ENCODE results near the gene NPIPA3.
"Not testable (repeated sequence)": the region's sequence is repeated elsewhere in the genome, so short reads cannot be mapped to it uniquely, and the experiment has no call there.

NPIPA3 gene

DNA sequence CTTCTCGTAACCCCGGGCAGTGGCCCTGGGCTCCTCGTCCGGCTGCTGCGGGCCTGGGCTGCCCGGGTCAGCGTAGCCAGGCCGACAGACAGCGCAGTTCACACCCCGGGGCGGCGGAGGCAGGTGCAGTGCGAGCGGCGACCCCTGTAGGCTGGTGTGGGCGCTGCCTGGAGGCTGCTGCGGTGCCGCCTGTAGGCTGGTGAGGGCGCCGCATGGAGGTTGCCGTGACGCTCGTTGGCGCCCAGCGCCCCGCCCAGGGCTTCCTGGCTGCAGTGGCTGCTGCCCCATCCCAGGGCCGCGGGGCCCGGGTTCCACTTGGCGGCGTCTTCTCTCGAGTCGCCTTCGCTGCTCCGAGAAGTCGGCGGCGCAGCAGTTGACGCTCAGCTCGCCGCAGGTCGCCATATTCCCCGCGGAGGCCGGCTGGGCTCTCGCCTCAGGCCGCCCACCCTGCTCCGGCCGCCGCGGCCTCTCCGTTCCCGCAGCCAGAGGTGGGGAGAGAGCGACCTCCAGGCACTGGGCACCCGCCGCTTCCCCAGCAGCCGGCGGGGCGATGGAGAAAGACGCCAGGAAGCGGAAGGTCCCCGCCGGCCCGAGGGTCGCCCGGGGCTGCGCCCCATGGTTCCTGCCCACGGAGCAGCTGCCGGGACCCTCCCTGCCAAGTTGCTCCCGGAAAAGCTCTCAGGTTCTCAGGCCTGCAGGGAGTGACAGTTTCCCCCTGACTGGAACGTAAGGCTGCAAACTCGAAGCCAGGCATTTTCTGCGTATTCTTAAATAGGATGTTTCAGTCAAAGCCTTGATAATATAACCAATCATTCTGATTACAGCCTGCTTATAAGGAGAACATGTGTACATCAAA is at the start of gene NPIPA3:
TSS of gene NPIPA3 (plus strand) at position 256 of the 856 bp plus-strand sequence. CDS start 5,533 bp downstream, outside the sequence.
- not testable (repeated sequence) for DNase-seq

DNA sequence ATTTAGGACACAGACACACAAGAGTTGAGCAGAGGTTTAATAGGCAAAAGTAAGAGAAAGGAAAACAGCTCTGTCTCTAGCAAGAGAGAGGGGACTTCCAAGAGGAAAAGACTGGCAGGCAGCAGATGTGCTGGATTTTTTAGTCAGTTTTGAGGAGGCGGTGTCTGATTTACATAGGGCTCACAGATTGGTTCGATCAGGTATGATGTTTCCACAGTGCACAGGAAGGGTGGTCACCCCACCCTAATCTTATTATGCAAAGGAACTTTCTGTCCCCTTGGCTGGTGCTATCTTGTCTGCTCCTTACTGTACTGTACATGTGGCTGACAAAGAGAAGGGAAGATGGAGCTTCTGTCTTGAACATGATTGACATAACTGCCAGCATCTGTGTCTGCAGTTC is 45.1 kb upstream of the NPIPA3 start:
- no peak for DNase-seq

DNA sequence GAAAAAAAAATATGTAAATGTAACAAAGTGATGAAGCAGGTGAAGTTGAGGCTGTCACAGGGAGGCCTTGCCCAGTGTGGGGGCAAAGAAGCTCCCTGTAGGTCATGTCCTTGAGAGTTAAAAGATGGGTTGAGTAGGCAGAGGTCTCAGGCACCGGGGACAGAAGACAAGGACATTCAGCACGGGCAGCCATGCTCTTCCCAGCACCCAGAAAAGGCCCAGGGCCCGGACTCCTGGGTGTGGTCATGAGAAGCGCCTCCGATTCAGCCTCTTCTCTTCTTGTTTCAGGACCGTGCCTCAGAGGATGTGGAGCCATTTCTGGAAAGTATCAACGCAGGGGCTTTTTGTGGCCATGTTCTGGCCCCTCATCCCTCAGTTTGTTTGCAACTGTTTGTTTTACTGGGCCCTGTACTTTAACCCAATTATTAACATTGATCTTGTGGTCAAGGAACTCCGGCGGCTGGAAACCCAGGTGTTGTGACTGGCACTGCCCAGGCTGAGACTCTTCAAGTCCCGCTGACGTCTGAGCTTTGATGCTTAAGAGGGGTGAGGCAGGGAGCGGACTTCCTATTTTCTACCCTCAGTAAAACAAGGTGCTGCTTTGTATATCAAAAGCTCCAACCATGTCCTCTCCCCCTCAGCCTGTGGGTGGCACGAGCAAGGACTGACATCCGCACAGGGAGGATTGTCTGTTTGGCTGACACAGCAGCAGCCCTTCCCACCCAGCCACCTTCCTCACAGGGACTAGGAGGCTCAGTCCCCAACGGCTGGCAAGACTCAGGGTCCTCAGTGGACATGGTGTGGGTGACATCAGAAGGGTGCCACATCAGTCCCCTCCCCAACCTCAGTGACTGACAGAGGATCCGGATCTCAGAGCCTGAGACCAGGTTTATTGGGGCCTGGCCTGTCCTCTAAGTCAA is 35.6 kb upstream of the NPIPA3 start:
- DNase-seq: no peak

DNA sequence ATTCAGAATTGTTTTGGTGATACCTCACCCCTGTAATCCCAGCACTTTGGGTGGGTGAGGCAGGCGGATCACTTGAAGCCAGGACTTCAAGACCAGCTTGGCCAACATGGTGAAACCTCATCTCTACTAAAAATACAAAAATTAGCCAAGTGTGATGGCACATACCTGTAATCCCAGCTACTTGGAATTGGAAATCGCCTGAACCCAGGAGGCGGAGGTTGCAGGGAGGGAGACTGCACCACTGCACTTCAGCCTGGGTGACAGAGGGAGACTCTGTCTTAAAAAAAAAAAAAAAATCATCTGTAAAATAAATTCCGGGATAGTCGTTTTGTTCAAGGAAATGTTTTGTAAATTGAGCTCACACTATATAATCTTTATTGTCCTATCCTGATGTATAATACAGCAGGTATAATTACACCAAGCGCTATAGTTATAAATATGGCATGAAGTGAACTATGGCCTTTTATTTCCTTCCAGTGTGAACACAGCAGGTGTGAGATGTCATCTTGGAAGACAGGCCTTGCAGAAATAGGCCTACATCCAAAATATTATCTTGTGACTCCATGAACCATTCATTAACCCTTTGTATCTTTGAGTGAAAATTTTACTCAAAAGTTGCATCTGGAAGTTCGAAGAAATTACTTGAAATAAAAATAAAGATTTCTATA is 34.5 kb upstream of the NPIPA3 start:
- no peak for DNase-seq

DNA sequence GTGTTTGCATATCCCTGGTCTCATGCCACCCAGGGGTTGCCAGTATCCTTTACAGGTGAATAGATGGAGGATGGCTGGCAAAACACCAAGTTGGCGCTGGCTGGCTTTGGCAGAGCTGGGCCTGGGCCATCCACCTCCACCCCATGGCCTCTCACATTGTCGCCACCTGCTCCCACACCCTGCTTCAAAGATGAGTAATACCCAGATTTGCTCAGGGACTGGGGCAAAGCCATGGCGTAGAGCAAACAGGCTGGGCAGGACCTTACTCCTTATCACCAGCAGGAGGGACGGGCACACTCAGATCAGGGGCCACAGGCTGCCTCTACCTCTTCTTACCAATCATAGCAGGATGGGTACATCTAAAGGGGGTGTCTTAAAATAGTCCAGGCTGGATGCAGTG is 33.4 kb upstream of the NPIPA3 start:
- peak; percentile 58 to 93 for DNase-seq

DNA sequence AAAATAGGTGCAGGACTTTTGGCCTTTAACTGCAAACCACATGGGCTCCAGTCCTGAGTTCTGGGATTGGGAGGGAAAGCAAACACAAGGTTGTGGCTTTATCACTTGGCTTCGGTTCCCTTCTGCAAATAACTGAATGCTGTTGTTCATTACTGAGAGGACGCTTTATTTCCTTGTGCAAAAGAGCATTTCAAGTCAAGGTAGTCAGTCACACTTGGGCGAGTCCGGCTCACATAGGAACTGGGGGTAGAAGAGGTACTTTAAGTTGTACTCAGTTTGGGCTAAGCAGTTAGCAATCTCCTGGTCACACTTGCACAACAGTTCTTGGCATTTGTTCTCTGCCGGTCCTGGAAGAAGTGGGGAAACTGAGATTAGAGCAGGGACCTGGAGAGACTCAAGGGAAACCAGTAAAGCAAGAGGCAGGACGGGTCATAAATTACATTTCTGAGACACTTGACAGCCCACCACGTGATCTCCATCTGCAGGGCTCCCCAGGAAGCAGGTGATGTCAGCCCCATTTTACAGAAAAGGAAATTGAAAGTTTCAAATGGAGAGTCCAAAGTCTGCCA is 30.7 kb upstream of the NPIPA3 start:
- DNase-seq: no peak

DNA sequence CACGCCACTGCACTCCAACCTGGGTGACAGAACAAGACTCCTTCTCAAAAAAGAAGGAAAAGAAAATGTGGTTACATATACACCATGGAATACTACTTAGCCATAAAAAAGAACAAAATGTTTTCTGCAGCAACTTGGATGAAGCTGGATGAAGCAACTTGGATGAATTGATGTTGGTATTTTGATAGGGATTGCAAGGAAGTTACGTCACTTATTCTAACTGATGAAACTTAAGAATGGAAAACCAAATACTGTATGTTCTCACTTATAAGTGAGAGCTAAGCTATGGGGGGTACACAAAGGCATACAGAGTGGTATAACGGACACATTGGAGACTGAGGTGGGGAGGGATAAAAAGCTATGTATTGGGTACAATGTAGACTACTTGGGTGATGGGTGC is 26.6 kb upstream of the NPIPA3 start:
- DNase-seq: no peak

DNA sequence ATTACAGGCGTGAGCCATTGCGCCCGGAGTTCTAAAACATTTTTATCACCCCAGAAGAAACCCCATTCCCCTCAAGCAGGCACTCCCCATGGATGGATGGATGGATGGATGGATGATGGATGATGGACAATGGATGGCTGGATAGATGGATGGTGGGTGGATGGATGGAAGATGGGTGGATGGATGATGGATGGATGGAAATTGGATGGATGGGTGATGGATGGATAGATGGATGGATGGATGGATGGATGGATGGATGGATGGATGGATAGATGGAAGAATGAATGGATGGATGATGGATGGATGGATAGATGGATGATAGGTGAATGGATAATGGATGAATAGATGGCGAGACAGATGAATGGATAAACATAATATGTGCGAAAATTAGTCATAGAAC is 25.6 kb upstream of the NPIPA3 start:
- DNase-seq: no peak

DNA sequence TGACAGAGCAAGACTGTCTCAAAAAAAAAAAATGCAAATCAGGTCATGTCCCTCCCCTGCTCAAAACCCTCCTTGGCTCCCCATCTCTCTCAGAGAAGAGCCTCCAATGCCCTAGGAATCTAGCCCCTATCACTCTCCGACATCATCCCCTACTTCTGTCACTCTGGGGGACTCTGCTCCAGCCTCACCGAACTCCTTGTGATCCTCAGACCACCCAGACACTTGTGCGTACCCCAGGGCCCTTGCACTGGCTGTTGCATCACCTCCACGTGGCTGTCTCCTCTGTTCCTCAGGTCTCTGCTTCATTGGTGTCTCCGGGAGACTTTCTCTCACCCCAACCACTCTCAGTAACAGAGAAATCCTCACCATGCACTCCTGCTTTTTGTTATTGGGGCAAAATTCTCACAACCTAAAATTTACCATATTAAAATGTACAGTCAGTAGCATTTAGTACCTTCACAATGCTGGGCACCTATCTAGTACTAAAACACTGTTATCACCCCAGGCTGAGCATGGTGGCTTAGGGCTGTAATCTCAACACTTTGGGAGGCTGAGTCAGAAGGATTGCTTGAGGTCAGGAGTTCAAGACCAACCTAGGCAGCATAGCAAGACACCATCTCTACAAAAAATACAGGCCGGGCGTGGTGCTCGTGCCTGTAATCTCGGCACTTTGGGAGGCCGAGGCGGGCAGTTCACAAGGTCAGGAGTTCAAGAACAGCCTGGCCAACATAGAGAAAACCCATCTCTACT is 24.3 kb upstream of the NPIPA3 start:
- no peak for DNase-seq

DNA sequence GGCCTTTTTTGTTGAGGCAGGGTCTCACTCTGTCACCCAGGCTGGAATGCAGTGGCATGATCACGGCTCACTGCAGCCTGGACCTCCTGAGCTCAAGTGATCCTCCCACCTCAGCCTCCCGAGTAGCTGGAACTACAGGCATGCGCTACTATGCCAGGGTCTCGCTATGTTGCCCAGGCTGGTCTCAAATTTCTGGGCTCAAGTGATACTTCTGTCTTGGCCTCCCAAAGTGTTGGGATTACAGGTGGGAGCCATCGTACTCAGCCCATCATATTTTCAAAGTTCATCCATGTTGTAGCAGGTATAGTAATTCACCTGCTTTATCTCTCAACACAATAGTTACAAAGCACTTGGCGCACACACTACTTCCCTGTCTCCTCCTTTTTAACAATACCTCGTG is 22.8 kb upstream of the NPIPA3 start:
- not testable (repeated sequence) for DNase-seq

DNA sequence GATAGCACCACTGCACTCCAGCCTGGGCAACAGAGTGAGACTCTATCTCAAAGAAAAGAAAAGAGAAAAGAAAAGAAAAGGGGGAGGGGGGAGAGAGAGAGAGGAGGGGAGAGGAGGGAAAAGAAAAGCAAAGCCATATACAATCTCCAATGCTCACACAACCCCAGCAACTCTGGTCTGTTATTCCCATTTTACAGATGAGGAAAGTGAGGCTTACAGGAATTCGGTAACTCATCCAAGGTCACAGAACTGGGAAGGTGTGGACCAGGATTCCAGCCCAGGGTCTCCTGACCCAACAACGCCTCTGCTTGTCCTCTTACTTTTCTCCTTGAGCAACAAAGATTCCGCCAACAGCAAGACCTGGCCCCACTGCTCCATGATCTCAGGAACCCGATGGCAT is 22.1 kb upstream of the NPIPA3 start:
- DNase-seq: no peak

DNA sequence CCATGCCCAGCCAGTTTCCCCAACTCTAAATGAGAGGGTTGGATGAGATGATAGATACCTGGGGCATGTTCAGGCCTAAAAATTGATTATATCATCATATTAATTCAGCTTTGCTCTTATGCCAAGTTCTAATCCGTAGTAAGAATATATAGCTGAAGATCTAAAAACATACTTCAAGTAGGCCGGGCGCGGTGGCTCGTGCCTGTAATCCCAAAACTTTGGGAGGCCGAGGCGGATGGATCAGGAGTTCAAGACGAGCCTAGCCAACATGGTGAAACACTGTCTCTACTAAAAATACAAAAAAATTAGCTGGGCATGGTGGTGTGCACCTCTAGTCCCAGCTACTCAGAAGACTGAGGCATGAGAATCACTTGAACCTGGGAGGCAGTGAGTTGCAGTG is 21.1 kb upstream of the NPIPA3 start:
- DNase-seq: no peak

DNA sequence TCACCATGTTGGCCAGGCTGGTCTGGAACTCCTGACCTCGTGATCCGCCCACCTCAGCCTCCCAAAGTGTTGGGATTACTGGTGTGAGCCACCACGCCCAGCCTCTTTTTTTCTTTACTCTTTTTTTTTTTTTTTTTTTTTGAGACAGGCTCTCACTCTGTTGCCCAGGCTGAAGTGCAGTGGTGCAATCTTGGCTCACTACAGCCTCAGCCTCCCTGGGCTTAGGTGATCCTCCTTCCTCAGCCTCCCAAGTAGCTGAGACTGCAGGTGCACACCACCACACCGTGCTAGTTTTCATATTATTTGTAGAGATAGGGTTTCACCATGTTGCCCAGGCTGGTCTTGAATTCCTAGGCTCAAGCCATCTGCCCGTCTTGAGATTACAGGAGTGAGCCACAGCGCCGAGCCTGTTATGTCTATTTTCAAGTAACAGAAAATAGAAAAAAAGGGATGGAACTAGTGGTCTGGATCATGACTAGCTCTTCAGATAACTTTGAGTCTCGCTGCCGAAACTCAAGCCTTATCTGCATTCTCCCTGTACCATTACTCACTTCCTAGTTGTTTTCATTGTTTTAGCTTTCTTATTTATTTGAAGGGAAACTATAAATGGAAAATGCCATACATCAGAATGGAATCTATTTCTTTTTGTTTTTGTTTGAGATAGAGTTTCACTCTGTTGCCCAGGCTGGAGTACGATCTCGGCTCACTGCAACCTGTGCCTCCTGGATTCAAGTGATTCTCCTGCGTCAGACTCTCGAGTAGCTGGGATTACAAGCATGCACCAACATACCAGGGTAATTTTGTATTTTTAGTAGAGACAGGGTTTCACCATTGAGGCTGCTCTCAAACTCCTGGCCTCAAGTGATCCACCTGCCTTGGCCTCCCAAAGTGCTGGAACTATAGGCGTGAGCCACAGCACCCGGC is 17.1 kb upstream of the NPIPA3 start:
- DNase-seq: not testable (repeated sequence)

DNA sequence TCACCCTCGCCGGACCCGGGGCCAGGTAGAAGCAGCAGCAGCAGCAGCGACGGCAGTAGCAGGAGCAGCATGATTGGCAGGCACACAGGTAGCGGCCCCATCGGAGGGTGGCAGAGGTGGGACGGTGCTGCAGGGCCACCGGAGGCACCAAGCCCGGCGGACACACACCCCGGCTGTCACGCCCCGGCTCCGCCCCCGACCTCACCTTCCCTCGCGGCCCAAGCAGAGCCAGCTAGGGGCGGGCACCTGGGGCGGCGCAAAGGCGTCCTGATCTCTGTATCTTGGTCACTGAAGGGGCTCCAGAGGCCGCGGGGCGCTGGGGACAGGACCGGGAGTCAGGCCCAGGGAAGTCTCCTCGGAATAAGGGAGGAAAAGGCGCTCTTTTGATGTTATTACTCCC is 9.1 kb upstream of the NPIPA3 start, which contains the start of gene PLA2G10:
TSS of gene PLA2G10 (minus strand) at position 180 of the 400 bp plus-strand sequence. CDS start at position 101, 79 bp downstream.
- DNase-seq: not testable (repeated sequence)

DNA sequence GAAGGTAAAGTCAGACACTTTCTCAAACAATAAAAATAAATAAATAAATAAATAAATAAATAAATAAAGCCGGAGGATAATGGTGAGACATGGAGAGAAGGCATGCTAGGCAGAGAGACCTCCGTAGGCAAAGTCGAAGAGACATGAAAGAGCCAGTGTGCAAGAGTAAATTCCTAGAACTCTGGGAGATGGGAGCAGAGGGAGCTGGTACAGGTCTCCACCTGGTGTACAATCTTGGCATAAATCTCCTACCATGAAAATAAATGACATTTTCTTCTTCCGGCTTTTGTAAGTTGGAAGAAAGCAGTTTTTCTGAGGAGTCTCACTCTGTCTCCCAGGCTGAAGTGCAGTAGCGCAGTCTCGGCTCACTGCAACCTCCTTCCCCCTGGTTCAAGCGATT is 1.4 kb upstream of the NPIPA3 start:
- DNase-seq: not testable (repeated sequence)

DNA sequence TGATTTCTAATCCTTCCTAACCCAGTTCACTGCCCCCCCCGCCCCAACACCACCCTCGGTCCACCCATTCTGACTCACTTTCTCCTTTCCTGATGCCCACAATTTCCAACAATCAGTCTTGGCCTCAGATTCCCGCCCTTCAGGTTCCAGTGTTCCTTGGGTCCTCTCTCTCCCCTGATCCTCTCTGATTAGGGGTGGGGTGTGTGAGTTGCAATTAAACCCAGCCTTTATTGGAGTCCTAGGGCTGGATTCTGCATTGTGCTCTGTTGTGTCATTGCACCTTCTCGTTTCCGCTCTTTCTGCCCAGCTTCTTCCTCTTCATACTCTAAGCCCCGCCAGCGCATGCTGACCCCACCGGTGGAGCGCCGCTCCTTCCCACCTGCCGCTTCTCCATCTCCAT is 539 bp upstream of the NPIPA3 start:
- DNase-seq: not testable (repeated sequence)

DNA sequence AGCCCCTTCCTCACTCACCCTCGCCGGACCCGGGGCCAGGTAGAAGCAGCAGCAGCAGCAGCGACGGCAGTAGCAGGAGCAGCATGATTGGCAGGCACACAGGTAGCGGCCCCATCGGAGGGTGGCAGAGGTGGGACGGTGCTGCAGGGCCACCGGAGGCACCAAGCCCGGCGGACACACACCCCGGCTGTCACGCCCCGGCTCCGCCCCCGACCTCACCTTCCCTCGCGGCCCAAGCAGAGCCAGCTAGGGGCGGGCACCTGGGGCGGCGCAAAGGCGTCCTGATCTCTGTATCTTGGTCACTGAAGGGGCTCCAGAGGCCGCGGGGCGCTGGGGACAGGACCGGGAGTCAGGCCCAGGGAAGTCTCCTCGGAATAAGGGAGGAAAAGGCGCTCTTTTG is 30.0 kb downstream of the NPIPA3 start:
- not testable (repeated sequence) for DNase-seq

DNA sequence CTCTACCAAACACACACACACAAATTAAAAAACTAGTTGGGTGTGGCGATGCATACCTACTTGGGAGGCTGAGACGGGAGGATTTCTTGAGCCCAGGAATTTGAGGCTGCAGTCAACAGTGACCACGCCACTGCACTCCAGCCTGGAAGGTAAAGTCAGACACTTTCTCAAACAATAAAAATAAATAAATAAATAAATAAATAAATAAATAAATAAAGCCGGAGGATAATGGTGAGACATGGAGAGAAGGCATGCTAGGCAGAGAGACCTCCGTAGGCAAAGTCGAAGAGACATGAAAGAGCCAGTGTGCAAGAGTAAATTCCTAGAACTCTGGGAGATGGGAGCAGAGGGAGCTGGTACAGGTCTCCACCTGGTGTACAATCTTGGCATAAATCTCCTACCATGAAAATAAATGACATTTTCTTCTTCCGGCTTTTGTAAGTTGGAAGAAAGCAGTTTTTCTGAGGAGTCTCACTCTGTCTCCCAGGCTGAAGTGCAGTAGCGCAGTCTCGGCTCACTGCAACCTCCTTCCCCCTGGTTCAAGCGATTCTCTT is 37.7 kb downstream of the NPIPA3 start:
- not testable (repeated sequence) for DNase-seq

DNA sequence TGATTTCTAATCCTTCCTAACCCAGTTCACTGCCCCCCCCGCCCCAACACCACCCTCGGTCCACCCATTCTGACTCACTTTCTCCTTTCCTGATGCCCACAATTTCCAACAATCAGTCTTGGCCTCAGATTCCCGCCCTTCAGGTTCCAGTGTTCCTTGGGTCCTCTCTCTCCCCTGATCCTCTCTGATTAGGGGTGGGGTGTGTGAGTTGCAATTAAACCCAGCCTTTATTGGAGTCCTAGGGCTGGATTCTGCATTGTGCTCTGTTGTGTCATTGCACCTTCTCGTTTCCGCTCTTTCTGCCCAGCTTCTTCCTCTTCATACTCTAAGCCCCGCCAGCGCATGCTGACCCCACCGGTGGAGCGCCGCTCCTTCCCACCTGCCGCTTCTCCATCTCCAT is 38.6 kb downstream of the NPIPA3 start:
- DNase-seq: not testable (repeated sequence)

All from NCI-H2081 (cell line).